PC-3 (cell line): Measurements from ENCODE around the gene TREM1.

Experiments used
- EZH2 ChIP-seq: fragments of 300-600 bp; sonication (generic); IDR thresholded peaks from one replicate; pipeline ENCODE4 v1.6.1; 2017; ENCODE audit warnings: antibody characterized with exemption, mild to moderate bottlenecking, low read length; ENCODE audit not compliant: unreplicated experiment
- EZH2phosphoT487 ChIP-seq: fragments of 300-600 bp; sonication (generic); IDR thresholded peaks from 2 replicates; pipeline ENCODE4 v1.6.1; 2018; ENCODE audit warnings: mild to moderate bottlenecking, antibody characterized with exemption, low read length, borderline replicate concordance
- TF ChIP-seq, protein P1 (sequence below): fragments of 300-600 bp; sonication (generic); conservative IDR thresholded peaks from 2 replicates; pipeline ENCODE4 v1.5.1; 2017; ENCODE audit warnings: antibody characterized with exemption, low read depth, mild to moderate bottlenecking, low read length

DNA sequence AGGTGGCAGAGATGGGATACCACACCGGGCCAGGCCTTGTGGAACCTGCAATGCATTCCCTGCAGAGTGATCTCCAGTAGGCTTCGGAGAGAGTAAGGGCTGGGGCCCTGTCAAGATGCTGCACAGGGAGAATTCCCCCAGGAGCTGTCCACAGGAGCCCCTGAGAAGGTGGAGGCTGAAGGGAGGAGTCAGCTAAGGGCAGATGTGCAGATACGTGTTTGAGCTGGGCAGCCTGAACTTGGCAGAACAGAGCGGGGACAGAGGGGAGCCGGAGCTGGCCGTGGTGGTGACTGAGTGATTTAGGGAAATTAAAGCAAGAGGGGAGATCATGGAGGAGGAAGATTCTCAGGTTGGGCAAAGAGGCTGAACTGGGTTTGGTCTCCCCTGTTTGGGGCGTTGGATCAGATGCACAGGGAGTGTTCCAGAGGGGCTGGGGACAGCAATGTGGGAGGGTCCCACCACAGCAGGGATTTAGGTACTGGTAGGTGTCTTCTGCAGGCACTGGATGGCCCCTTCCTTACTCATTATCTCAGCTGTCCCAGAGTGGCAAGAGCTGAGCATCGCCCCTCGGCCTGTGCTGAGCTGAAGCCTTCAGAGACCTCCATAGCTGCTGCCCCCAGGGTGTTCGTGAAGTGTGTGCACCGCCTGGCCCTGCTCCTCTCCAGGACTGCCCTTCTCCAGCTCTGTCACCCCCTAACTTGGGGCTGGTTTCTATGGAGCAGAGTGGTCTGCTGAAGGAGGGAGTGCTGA is 45.1 kb upstream of the TREM1 start:
- no peak for TF ChIP-seq EZH2phosphoT487
- TF ChIP-seq, protein P1, sequence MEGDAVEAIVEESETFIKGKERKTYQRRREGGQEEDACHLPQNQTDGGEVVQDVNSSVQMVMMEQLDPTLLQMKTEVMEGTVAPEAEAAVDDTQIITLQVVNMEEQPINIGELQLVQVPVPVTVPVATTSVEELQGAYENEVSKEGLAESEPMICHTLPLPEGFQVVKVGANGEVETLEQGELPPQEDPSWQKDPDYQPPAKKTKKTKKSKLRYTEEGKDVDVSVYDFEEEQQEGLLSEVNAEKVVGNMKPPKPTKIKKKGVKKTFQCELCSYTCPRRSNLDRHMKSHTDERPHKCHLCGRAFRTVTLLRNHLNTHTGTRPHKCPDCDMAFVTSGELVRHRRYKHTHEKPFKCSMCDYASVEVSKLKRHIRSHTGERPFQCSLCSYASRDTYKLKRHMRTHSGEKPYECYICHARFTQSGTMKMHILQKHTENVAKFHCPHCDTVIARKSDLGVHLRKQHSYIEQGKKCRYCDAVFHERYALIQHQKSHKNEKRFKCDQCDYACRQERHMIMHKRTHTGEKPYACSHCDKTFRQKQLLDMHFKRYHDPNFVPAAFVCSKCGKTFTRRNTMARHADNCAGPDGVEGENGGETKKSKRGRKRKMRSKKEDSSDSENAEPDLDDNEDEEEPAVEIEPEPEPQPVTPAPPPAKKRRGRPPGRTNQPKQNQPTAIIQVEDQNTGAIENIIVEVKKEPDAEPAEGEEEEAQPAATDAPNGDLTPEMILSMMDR: no peak
- TF ChIP-seq EZH2: no peak
